GM23338 (cell line): ENCODE data around the gene KCNJ4. TPM values are rescaled to one million over a fixed set of nuclear protein-coding genes. Genes with fewer than 3 reads are reported as not detected.

Experiments used
- ATAC-seq: fragments of 200-7000 bp; cut with Tn5 transposase; 3 replicates; pipeline ENCODE4 v1.9.1; 2020
- DNase-seq: peaks from one replicate; pipeline ENCODE4 v3.0.0-alpha.2; 2015; ENCODE audit warnings: low spot score
- H2AFZ ChIP-seq: fragments of 200-600 bp; sonication (generic); 2 replicates; pipeline ENCODE4 v1.8.0; 2016; ENCODE audit warnings: antibody characterized with exemption, mild to moderate bottlenecking, moderate library complexity
- H3F3A ChIP-seq: fragments of 200-600 bp; sonication (generic); replicated peaks from 2 replicates; pipeline ENCODE4 v1.8.0; 2017; ENCODE audit warnings: antibody characterized with exemption, mixed run types, low read depth
- H3K27ac ChIP-seq: fragments of 200-600 bp; sonication (generic); 2 replicates; pipeline ENCODE4 v1.6.1; 2016; ENCODE audit warnings: low read depth
- H3K27me3 ChIP-seq: fragments of 200-600 bp; sonication (generic); 2 replicates; pipeline ENCODE4 v1.8.0; 2016; ENCODE audit warnings: mild to moderate bottlenecking, mixed run types, moderate library complexity; ENCODE audit not compliant: insufficient read depth
- H3K36me3 ChIP-seq: fragments of 200-600 bp; sonication (generic); 2 replicates; pipeline ENCODE4 v1.8.0; 2016; ENCODE audit warnings: mild to moderate bottlenecking; ENCODE audit not compliant: insufficient read depth
- H3K4me1 ChIP-seq: fragments of 200-600 bp; sonication (generic); 2 replicates; pipeline ENCODE4 v1.8.0; 2016; ENCODE audit warnings: mild to moderate bottlenecking, moderate library complexity; ENCODE audit not compliant: insufficient read depth
- H3K4me2 ChIP-seq: fragments of 200-600 bp; sonication (generic); 2 replicates; pipeline ENCODE4 v1.7.1; 2017; ENCODE audit warnings: mixed run types
- H3K4me3 ChIP-seq: fragments of 200-600 bp; sonication (generic); 2 replicates; pipeline ENCODE4 v1.6.1; 2016; ENCODE audit warnings: mixed run types
- H3K79me2 ChIP-seq: fragments of 200-600 bp; sonication (generic); replicated peaks from 2 replicates; pipeline ENCODE4 v1.8.0; 2017; ENCODE audit warnings: mild to moderate bottlenecking; ENCODE audit not compliant: insufficient read depth
- H3K9me2 ChIP-seq: fragments of 200-600 bp; sonication (generic); 2 replicates; pipeline ENCODE4 v1.8.0; 2017; ENCODE audit not compliant: insufficient read depth
- H4K20me1 ChIP-seq: fragments of 200-600 bp; sonication (generic); replicated peaks from 2 replicates; pipeline ENCODE4 v1.8.0; 2017; ENCODE audit warnings: mild to moderate bottlenecking; ENCODE audit not compliant: insufficient read depth
- H3K27ac Mint-ChIP-seq: 2 replicates; pipeline ENCODE4 v1.8.0; 2020; ENCODE audit warnings: inconsistent platforms, mild to moderate bottlenecking, moderate library complexity, mixed read lengths
- H3K27me3 Mint-ChIP-seq: 3 replicates; pipeline ENCODE4 v1.8.0; 2022; ENCODE audit warnings: low read depth, mild to moderate bottlenecking, moderate library complexity, mixed read lengths, inconsistent platforms; ENCODE audit not compliant: insufficient read depth, poor library complexity
- H3K36me3 Mint-ChIP-seq: 3 replicates; pipeline ENCODE4 v1.8.0; 2021; ENCODE audit warnings: low read depth, mild to moderate bottlenecking, inconsistent platforms, moderate library complexity, mixed read lengths
- H3K4me1 Mint-ChIP-seq: 3 replicates; pipeline ENCODE4 v1.8.0; 2020; ENCODE audit warnings: mild to moderate bottlenecking, inconsistent platforms, mixed read lengths
- H3K4me3 Mint-ChIP-seq: 3 replicates; pipeline ENCODE4 v1.8.0; 2021; ENCODE audit warnings: moderate library complexity, mild to moderate bottlenecking, inconsistent platforms, mixed read lengths
- H3K9me3 Mint-ChIP-seq: 3 replicates; pipeline ENCODE4 v1.8.0; 2020; ENCODE audit warnings: moderate library complexity, mild to moderate bottlenecking, inconsistent platforms, mixed read lengths
- ETS1 ChIP-seq: IDR thresholded peaks from 2 replicates; pipeline ENCODE4 v1.6.1; 2016; ENCODE audit warnings: antibody characterized with exemption
- JUNB ChIP-seq: IDR thresholded peaks from one replicate; pipeline ENCODE4 v1.6.1; 2016; ENCODE audit warnings: antibody characterized with exemption; ENCODE audit not compliant: unreplicated experiment
- POLR2AphosphoS5 ChIP-seq: IDR thresholded peaks from 2 replicates; pipeline ENCODE4 v1.6.1; 2016; ENCODE audit warnings: antibody characterized with exemption, low read depth
- ZNF114 ChIP-seq: fragments of 250-450 bp; sonication (Bioruptor Pico); IDR thresholded peaks from 2 replicates; pipeline ENCODE4 v1.5.0; 2020; ENCODE audit warnings: mild to moderate bottlenecking, moderate library complexity
- polyA plus RNA-seq: library from polyadenylated mRNA; unstranded; fragments of >200 nt; fragmentation: Nextera tagmentation; extraction: Ambion mirVana; gene quantifications from 2 replicates; pipeline ENCODE4 v1.2.1, GENCODE V29; 2016
- total RNA-seq: library from RNA; depleted of rRNA; stranded (reverse); fragments of >200 nt; shearing (Covaris generic); gene quantifications from 2 replicates; pipeline ENCODE4 v1.2.3, GENCODE V29; 2014
- TF ChIP-seq, protein P1 (sequence below): fragments of 250-450 bp; sonication (Bioruptor Pico); IDR thresholded peaks from 2 replicates; pipeline ENCODE4 v1.5.0; 2020; ENCODE audit warnings: mild to moderate bottlenecking, moderate library complexity

KCNJ4 gene
- total and polyA plus RNA-seq, 2 experiments from 2014 or later = 0.23 to 1.3 TPM

- Mint-ChIP-seq H3K4me1 (peaks cover 6% of the 10 kb centered on the region; the same call in 2 of the 3 replicates), H3K27ac (no peak overlapping the region), H3K4me3 (no peak overlapping the region), H3K27me3 (peaks cover 14% of the 10 kb centered on the region), H3K9me3 (no peaks in the 10 kb centered on the region; the same call in 2 of the 3 replicates), H3K36me3 (no peaks in the 10 kb centered on the region)
- no peaks in the 10 kb centered on the region; the same call in 1 of the 2 replicates for H3F3A ChIP-seq
- no peaks in the 10 kb centered on the region for H3K79me2 ChIP-seq
- no peaks in the 10 kb centered on the region for H3K27me3 ChIP-seq
- ATAC-seq = no peak; the same call in 2 of the 3 replicates
- H4K20me1 ChIP-seq = no peaks in the 10 kb centered on the region
- H3K27ac ChIP-seq = no peak overlapping the region
- H3K4me1 ChIP-seq = no peaks in the 10 kb centered on the region
- TF ChIP-seq, protein P1, sequence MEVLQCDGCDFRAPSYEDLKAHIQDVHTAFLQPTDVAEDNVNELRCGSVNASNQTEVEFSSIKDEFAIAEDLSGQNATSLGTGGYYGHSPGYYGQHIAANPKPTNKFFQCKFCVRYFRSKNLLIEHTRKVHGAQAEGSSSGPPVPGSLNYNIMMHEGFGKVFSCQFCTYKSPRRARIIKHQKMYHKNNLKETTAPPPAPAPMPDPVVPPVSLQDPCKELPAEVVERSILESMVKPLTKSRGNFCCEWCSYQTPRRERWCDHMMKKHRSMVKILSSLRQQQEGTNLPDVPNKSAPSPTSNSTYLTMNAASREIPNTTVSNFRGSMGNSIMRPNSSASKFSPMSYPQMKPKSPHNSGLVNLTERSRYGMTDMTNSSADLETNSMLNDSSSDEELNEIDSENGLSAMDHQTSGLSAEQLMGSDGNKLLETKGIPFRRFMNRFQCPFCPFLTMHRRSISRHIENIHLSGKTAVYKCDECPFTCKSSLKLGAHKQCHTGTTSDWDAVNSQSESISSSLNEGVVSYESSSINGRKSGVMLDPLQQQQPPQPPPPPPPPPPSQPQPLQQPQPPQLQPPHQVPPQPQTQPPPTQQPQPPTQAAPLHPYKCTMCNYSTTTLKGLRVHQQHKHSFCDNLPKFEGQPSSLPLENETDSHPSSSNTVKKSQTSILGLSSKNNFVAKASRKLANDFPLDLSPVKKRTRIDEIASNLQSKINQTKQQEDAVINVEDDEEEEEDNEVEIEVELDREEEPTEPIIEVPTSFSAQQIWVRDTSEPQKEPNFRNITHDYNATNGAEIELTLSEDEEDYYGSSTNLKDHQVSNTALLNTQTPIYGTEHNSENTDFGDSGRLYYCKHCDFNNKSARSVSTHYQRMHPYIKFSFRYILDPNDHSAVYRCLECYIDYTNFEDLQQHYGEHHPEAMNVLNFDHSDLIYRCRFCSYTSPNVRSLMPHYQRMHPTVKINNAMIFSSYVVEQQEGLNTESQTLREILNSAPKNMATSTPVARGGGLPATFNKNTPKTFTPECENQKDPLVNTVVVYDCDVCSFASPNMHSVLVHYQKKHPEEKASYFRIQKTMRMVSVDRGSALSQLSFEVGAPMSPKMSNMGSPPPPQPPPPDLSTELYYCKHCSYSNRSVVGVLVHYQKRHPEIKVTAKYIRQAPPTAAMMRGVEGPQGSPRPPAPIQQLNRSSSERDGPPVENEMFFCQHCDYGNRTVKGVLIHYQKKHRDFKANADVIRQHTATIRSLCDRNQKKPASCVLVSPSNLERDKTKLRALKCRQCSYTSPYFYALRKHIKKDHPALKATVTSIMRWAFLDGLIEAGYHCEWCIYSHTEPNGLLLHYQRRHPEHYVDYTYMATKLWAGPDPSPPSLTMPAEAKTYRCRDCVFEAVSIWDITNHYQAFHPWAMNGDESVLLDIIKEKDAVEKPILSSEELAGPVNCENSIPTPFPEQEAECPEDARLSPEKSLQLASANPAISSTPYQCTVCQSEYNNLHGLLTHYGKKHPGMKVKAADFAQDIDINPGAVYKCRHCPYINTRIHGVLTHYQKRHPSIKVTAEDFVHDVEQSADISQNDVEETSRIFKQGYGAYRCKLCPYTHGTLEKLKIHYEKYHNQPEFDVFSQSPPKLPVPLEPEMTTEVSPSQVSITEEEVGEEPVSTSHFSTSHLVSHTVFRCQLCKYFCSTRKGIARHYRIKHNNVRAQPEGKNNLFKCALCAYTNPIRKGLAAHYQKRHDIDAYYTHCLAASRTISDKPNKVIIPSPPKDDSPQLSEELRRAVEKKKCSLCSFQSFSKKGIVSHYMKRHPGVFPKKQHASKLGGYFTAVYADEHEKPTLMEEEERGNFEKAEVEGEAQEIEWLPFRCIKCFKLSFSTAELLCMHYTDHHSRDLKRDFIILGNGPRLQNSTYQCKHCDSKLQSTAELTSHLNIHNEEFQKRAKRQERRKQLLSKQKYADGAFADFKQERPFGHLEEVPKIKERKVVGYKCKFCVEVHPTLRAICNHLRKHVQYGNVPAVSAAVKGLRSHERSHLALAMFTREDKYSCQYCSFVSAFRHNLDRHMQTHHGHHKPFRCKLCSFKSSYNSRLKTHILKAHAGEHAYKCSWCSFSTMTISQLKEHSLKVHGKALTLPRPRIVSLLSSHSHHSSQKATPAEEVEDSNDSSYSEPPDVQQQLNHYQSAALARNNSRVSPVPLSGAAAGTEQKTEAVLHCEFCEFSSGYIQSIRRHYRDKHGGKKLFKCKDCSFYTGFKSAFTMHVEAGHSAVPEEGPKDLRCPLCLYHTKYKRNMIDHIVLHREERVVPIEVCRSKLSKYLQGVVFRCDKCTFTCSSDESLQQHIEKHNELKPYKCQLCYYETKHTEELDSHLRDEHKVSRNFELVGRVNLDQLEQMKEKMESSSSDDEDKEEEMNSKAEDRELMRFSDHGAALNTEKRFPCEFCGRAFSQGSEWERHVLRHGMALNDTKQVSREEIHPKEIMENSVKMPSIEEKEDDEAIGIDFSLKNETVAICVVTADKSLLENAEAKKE = no peak
- TF ChIP-seq POLR2AphosphoS5 = no peak
- TF ChIP-seq ETS1 = no peak
- TF ChIP-seq JUNB = no peak
- TF ChIP-seq ZNF114 (CRISPR knock-in tag) = no peak
- no peak overlapping the region for H3K4me3 ChIP-seq
- no peak for DNase-seq
- H3K9me2 ChIP-seq = no peaks in the 10 kb centered on the region
- no peak overlapping the region for H2AFZ ChIP-seq
- H3K4me2 ChIP-seq = no peak overlapping the region
- H3K36me3 ChIP-seq = no peaks in the 10 kb centered on the region
Observed at GRCh38 chr22:38429499-38430068, 25.4 kb downstream of the KCNJ4 start.
